Transverse colon (tissue), 4 donors: ENCODE measurements around the gene MYH7. TPM values are rescaled to one million over a fixed set of nuclear protein-coding genes. Genes with fewer than 3 reads are reported as not detected.

ENCODE experiments used
- DNase-seq: peaks from one replicate; pipeline ENCODE4 v3.0.0-alpha.2; 2019
- H3K27ac ChIP-seq, 4 donors: fragments of 200-600 bp; sonication (generic); 2 replicates each; pipeline ENCODE4 v1.5.1; 2016 to 2018; ENCODE audit warnings: inconsistent platforms in 4 of 4
- H3K27me3 ChIP-seq: fragments of 200-600 bp; sonication (generic); 2 replicates; pipeline ENCODE4 v1.5.1; 2017; ENCODE audit warnings: inconsistent platforms
- H3K36me3 ChIP-seq, 4 donors: fragments of 200-600 bp; sonication (generic); 2 replicates each; pipeline ENCODE4 v1.5.1; 2017 to 2019; ENCODE audit warnings: inconsistent platforms in 4 of 4
- H3K4me1 ChIP-seq, 4 donors: fragments of 200-600 bp; sonication (generic); 2 replicates each; pipeline ENCODE4 v1.5.1; 2017 to 2020; ENCODE audit warnings: inconsistent platforms in 4 of 4
- H3K4me3 ChIP-seq, 4 donors: fragments of 200-600 bp; sonication (generic); 1 replicate in 1 of 4; 2 replicates in 3 of 4; pipeline versions ENCODE4 v1.5.1 to v1.6.1; 2017 to 2019; ENCODE audit warnings: inconsistent platforms in 4 of 4
- H3K9me3 ChIP-seq, 2 donors: fragments of 200-600 bp; sonication (generic); 2 replicates each; pipeline ENCODE4 v1.5.1; 2017 to 2019; ENCODE audit warnings: inconsistent platforms in 2 of 2
- EP300 ChIP-seq: sonication (generic); formaldehyde crosslinking; IDR thresholded peaks from one replicate; pipeline ENCODE4 v1.6.1; 2017; ENCODE audit warnings: antibody characterized with exemption, low read depth
- POLR2A ChIP-seq: fragments of 450-650 bp; IDR thresholded peaks from one replicate; pipeline ENCODE4 v1.6.1; 2016; ENCODE audit warnings: antibody characterized with exemption, mild to moderate bottlenecking, moderate library complexity
- POLR2AphosphoS5 ChIP-seq, 3 donors: sonication (generic); formaldehyde crosslinking; IDR thresholded peaks; one replicate each; pipeline ENCODE4 v1.6.1; 2016; ENCODE audit warnings: antibody characterized with exemption in 3 of 3
- WGBS, 2 donors: methylation state at CpG; one replicate each; pipeline ENCODE4 v1.1.5; 2018; ENCODE audit warnings: low coverage in 1 of 2; 5-methylcytosine and 5-hydroxymethylcytosine counted together
- in situ Hi-C, 4 donors: fragments of 200-750 bp; cut with MboI; loops; one replicate each; pipeline versions ENCODE4 v1.15.0 to v1.15.1; 2017; ENCODE audit warnings: low sequenced_read_pairs in 3 of 4, low pct_ligation_motif_present in 1 of 4, low pct_unique_long_range_greater_than_20kb in 1 of 4
- intact Hi-C: fragments of 100-400 bp; cut with DNase I; formaldehyde crosslinking; loops from one replicate; pipeline ENCODE4 v1.15.1; 2023; ENCODE audit warnings: low total_unique reads
- total RNA-seq, 4 donors: library from RNA; depleted of rRNA; stranded (reverse); fragments of >200 nt; gene quantifications; one replicate each; pipeline ENCODE4 v1.1.0, GENCODE V29; 2016
- TF ChIP-seq, protein P1 (sequence below), 5 experiments: fragments of 200-600 bp in 3 of 5; fragments of 450-650 bp in 2 of 5; sonication (generic) in 3 of 5; IDR thresholded peaks; 1 replicate in 2 of 5; 2 replicates in 3 of 5; pipeline ENCODE4 v1.5.1; 2016 to 2017; ENCODE audit warnings: antibody characterized with exemption in 5 of 5, inconsistent platforms in 3 of 5, mild to moderate bottlenecking in 2 of 5, moderate library complexity in 1 of 5

Gene MYH7
- total RNA-seq, 4 donors from 2014 or later: 0.64 to 2.9 TPM; not detected in 2

GRCh38 chr14:23445773-23446172 lies 10.3 kb upstream of the MYH7 start:
- no peak for DNase-seq
- H3K27ac ChIP-seq: peak overlapping the region in 1 of 4 donors; percentile 83
- TF ChIP-seq, protein P1, sequence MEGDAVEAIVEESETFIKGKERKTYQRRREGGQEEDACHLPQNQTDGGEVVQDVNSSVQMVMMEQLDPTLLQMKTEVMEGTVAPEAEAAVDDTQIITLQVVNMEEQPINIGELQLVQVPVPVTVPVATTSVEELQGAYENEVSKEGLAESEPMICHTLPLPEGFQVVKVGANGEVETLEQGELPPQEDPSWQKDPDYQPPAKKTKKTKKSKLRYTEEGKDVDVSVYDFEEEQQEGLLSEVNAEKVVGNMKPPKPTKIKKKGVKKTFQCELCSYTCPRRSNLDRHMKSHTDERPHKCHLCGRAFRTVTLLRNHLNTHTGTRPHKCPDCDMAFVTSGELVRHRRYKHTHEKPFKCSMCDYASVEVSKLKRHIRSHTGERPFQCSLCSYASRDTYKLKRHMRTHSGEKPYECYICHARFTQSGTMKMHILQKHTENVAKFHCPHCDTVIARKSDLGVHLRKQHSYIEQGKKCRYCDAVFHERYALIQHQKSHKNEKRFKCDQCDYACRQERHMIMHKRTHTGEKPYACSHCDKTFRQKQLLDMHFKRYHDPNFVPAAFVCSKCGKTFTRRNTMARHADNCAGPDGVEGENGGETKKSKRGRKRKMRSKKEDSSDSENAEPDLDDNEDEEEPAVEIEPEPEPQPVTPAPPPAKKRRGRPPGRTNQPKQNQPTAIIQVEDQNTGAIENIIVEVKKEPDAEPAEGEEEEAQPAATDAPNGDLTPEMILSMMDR (IDR thresholded peaks at IDR 0.05): no peak
- TF ChIP-seq EP300: no peak
- TF ChIP-seq POLR2A: no peak
- no peak for TF ChIP-seq POLR2AphosphoS5 (IDR thresholded peaks at IDR 0.05)
- in situ Hi-C loops: no loop called here
- no peak overlapping the region for H3K4me3 ChIP-seq
- no peaks in the 10 kb centered on the region for H3K9me3 ChIP-seq
- intact Hi-C loops: no loop called here
- H3K36me3 ChIP-seq: no peaks in the 10 kb centered on the region
- WGBS, 2 donors: 64 to 73% methylated on average over 4 of the region's 4 CpGs
- peaks cover 3 to 28% (median 18%) of the 10 kb centered on the region in 4 donors for H3K4me1 ChIP-seq
- H3K27me3 ChIP-seq: no peaks in the 10 kb centered on the region

GRCh38 chr14:23444314-23444713 lies 8.9 kb upstream of the MYH7 start:
- Histone ChIP-seq H3K27me3 (no peaks in the 10 kb centered on the region), H3K27ac (no peak overlapping the region), H3K36me3 (no peaks in the 10 kb centered on the region), H3K4me3 (no peak overlapping the region), H3K4me1 (peaks cover 3 to 28% (median 18%) of the 10 kb centered on the region in 4 donors), H3K9me3 (no peaks in the 10 kb centered on the region)
- intact Hi-C loops (no loop called here), in situ Hi-C loops (no loop called here)
- TF ChIP-seq POLR2AphosphoS5 (IDR thresholded peaks at IDR 0.05) (no peak), EP300 (no peak), POLR2A (no peak)
- TF ChIP-seq, protein P1 (IDR thresholded peaks at IDR 0.05): no peak
- no peak for DNase-seq
- 62 to 73% methylated on average over 1 of the region's 1 CpG for WGBS, 2 donors

- H3K4me1 ChIP-seq: peaks cover 3 to 28% (median 18%) of the 10 kb centered on the region in 4 donors
- H3K27me3 ChIP-seq: no peaks in the 10 kb centered on the region
- DNase-seq: no peak
- no peak for TF ChIP-seq POLR2AphosphoS5 (IDR thresholded peaks at IDR 0.05)
- no peak for TF ChIP-seq POLR2A
- TF ChIP-seq, protein P1 (IDR thresholded peaks at IDR 0.05): no peak
- TF ChIP-seq EP300: no peak
- H3K36me3 ChIP-seq: no peaks in the 10 kb centered on the region
- H3K9me3 ChIP-seq: no peaks in the 10 kb centered on the region
- 60 to 79% methylated on average over 6 of the region's 6 CpGs for WGBS, 2 donors
- no peak overlapping the region for H3K27ac ChIP-seq
- in situ Hi-C loops (no loop called here), intact Hi-C loops (no loop called here)
- no peak overlapping the region for H3K4me3 ChIP-seq
These were observed 8.4 kb upstream of the MYH7 start for GRCh38 chr14:23443881-23444280.

DNA sequence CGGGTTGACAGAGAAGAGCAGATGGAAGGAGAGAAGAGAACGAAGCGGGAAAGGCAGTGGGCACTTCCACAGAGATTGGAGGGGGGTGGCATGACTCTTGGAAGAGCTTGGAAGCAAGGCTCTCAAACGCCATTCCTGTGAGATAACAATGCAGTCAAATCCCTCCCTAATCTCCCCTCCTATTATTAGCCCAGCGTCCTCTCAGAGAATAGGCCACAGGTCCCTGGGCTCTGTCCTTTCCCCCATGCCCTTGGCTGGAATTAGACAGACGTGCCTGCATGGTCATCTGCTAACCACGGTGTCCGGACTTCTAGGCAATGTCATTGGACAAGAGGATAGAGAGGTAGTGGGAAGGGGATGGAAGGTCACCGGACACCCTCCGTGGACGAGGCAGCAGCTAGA lies 8.0 kb upstream of the MYH7 start:
- 72 to 77% methylated on average over 6 to 11 of the region's 11 CpGs for WGBS, 2 donors
- Histone ChIP-seq H3K27me3 (no peaks in the 10 kb centered on the region), H3K9me3 (no peaks in the 10 kb centered on the region), H3K27ac (no peak overlapping the region), H3K36me3 (no peaks in the 10 kb centered on the region), H3K4me3 (no peak overlapping the region), H3K4me1 (peaks cover 3 to 23% (median 16%) of the 10 kb centered on the region in 4 donors)
- in situ Hi-C loops: no loop called here
- intact Hi-C loops: no loop called here
- no peak for DNase-seq
- no peak for TF ChIP-seq POLR2A
- no peak for TF ChIP-seq POLR2AphosphoS5 (IDR thresholded peaks at IDR 0.05)
- TF ChIP-seq, protein P1 (IDR thresholded peaks at IDR 0.05): no peak
- TF ChIP-seq EP300: no peak
